Stimulated activated CD8-positive, alpha-beta memory T cell treated with anti-CD3 and anti-CD28 coated beads, Interleukin-15, amount 100 ng/mL, for 1 hour (primary cell): ENCODE measurements around the gene SEC22C.
A peak's percentile ranks its signal among the peaks of the same experiment; 100 is the strongest.
"Not testable (repeated sequence)": the region's sequence is repeated elsewhere in the genome, so short reads cannot be mapped to it uniquely, and the experiment has no call there.

Source experiments
- DNase-seq: peaks from one replicate; pipeline ENCODE4 v3.0.0-alpha.2; 2020; ENCODE audit warnings: low read depth

SEC22C gene, protein sequence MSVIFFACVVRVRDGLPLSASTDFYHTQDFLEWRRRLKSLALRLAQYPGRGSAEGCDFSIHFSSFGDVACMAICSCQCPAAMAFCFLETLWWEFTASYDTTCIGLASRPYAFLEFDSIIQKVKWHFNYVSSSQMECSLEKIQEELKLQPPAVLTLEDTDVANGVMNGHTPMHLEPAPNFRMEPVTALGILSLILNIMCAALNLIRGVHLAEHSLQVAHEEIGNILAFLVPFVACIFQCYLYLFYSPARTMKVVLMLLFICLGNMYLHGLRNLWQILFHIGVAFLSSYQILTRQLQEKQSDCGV

DNA sequence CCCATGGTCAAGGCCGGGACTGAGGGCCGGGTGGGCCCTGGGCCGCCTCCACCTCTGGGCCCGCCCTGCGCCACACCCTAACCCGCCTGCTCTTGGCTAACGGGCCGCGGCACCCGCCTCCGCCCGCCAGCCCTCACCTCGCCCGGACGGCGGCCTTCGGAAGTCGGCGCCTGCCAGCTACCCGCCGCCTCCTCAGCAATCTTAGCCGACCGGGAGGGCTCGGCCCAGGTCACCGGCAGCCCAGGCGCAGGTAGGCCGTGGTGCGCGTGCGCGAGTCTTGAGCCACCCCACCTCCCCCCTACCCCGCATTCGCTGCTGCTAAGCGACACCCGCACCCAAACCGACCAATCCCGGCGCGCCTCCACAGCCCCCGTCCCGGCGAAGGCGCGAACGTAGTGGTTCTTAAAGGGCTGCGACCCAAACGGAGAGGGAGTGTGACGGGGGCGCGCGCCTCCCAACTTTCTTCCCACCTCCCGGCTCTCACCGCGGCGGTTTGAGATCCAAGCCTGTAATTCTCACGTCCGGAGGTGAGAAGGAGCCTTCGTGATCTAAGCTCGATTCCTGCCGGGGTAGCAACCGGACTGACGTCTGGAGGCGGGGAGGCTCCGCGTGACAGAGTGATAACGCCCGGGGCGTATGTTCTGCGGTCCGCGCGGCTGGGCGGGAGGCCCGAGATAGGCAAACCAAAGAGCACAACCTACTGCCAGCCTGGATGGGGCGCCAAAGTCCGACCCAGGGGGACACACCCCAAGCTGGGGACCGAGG lies at the start of gene SEC22C:
Gene SEC22C (minus strand): TSS at position 259 of the 765 bp plus-strand sequence. CDS start 12,921 bp downstream, outside the sequence.
- peak; percentile 93 for DNase-seq

DNA sequence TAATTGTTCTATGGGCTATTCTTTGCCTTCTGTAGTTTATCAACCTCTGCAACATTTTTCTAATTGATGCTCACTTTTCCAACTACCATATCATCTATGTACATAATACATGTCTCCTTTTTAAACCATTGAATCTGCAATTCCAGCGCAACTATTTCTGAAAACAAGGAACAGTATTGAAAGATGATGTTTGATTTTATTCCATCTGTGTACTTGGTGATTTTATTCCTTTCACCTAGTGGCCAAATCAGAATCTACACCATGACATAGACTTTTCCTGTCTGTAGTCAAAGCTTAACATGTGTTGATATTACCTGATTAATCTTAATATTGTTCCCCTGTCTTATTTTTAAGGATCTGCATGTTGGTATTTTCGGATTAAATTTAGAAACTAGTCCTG lies 31.7 kb upstream of the SEC22C start:
- no peak for DNase-seq

DNA sequence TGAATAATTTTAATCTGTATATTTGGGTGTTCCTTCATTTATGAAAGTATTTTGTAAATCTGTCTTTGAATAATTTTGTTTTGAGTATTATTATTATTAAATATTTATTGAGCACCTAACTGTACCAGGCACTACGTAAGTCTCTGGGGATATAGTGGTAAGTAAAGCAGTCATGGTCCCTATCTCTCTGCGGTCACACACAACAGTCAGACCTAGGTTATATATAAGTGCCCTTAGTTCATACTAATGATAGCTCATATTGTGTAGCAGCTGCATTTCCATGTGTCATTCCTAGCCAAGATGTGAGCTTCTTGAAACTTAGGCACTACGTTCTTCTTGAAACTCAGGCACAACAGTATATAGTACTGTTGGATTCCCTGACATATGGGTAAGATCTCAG lies 31.2 kb upstream of the SEC22C start:
- DNase-seq: no peak

DNA sequence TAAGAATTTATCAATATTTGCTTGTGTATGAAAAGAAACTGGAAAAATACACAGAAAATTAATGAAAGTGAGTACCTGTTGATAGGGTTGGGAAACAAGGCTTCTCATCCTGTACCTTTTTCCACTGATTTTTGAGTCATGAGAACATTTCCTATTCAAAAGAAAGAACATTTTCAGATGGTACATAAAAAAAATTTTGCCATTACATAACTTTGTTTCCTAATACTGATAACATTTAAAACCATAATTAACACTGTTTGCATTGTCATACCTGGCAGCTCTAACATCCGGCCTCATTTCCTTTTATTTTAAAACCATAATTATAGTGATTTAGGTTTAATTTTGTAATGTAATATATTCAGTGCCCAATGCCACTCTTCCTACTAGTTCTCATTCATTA lies 30.4 kb upstream of the SEC22C start:
- DNase-seq: no peak

DNA sequence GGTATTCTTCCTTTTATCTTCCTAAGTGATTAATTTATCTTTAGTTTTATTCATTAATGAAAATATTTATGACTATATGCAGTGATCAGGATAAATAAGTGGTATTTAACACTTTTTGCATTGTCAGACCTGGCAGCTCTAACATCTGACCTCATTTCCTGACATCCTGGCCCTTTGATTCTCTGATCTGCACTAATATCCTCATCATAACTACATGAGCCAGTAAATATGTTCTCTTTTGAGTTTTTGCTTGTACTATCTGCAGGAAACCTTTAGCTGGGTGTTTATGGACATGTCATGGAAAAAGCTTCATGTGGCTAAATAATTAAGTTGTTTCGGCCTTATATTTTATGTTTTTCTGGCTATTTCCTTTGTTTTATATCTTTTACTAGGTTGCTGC lies 29.2 kb upstream of the SEC22C start:
- DNase-seq: no peak

DNA sequence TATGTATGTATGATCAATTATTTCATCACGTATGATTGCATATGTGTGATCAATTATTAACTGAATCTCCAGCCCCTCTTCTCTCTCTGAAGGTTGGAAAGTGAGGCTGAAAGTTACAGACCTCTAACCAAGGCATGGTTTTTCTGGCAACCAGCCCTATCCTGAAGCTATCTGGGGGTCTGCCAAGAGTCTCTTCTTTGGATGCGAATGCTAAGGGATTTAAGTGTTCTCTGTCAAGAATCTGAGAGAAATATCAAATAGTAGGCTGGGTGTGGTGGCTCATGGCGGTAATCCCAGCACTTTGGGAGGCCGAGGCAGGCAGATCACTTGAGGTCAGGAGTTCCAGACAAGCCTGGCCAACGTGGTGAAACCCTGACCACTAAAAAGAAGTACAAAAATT lies 26.8 kb upstream of the SEC22C start:
- DNase-seq: no peak

DNA sequence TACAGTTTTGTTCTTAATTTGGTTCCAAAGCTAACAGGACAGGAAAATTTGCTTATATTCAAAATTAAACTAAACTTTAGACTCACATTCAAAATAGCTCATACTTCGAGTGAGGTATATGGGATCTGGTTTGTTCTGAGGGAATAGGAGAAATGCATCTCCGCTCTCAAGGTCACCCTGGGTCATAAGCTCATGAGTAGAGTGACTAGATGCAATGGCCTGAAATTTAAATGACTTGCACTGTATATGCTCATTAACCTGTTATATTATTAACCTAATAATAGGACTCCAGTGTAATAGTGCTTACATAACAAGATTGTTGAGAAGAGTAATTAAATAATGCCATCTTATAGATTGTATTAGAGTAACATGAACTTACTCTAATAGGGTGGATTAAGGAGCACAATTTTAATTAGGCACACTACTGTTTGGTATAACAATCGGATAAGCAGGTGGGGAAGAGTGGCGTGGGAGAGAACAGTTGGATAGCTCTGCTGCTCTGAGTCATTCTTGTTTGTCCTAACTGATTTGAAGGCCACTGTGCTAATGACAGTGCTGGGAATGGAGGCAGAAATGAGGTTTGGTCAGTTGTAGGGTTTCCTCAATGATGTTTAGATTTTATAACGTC lies 23.9 kb upstream of the SEC22C start:
- DNase-seq: no peak

DNA sequence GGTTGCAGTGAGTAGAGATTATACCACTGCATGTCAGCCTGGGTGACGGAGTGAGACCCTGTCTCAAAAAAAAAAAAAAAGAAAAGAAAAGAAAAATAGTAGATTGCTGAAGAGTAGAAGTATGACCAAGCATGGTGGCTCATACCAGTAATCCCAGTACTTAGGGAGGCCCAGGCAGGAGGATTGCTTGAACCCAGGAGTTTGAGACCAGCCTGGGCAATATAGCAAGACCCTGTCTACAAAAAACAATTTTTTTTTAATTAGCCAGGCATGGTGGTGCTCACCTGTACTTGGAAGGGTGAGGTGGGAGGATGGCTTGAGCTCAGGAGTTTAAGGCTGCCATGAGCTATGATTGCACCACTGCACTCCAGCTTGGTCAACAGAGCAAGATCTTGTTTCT lies 21.2 kb upstream of the SEC22C start:
- no peak for DNase-seq

DNA sequence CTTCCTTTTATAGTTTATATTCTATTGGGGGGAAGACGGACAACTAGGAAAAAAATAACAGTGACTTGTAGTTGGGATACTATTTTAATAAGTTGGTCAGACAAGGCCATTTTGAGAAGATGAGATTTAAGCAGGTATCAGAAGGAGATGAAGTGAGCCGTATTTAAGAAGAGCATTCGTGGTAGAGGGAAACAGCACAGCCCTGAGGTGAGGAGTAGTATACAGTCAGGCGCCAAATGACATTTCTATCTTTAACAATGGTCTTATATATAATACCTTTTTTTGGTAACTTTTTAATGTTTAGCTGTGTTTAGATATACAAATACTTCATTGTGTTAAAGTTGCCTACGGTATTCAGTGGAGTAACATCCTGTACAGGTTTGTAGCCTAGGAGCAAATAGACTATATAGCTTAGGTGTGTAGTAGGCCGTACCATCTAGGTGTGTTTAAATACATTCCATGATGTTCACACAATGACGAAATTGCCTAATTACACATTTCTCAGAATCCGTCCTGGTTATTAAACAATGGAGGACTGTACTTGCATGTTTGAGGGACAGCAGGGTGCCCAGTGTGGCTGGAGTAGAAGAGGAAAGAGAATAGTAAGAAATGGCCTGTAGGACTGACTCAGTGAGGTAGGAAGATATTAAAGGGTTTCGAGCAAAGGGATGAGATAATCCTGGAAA lies 20.3 kb upstream of the SEC22C start:
- DNase-seq: no peak

DNA sequence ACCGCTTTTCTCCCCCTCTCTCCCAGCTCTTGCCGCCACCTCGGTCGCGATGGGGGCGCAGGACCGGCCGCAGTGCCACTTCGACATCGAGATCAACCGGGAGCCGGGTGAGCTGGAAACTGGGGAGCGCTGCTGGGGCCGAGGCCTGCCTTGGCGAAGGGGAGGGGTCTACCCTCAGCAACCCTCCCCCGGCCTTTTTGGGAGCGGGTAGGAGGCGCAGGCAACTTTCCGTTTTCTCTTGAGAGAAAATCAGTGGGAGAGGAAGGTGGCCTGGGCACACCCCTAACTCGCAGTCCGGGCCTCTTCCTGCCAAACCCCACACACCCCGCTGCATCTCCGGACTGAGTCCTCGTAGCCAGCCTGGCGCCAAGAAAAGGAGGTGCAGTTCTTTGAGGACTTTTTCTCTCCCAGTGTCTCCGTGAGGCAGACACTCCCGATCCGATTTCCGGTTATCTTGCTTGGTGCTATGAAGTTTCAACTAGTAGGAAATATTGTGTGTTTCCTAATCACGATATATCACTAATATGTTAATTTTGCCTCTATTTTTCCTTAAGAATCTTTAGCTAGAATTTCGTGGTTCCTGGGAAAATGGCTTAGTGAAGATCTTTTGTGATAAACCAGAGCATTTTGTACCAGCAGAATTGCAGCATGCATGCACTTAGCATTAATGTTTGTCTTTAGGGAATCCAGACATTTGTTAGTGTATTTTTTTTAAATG lies 19.4 kb upstream of the SEC22C start:
- DNase-seq: no peak

DNA sequence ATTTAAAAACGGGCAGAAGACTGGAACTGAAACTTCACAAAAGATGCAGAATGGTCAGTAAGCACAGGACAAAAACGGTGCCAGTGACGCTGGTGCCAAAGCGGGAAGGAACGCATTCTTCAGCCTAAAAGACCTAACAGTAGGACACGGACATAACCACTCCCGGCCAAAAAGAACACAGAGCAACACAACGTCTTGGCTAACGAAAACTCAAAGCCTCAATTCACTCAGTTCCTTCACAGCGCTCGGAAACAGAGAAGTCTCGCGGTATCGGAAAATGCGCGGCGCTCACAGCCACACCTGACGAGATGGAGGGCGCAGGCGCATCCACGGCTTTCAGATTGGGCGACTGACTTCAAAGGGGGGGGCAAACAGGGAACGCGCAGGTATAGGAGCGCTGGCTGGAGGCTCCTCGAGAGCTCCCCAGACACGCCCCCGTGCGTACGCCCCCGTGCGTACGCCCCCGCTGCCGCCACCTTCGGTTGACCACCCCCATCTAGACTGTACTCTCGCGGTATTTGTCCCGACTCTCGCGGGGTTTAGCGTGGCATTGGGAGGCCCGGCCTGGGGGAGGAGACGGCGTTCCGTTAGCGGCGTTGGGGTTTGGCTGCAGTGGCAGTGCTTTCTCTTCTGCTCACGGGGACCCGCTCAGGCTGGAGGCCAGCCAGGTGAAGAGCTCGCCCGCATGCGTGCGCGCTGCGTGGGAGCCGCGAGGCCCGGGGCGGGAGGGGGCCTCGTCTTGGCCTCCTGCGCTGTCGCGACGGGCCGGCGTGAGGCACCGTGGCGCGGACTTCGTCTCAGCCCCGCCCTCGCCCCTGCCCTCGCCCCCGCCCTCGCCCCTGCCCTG lies 18.6 kb upstream of the SEC22C start, which contains the start of gene NKTR:
Gene NKTR (plus strand): TSS at position 576 of the 847 bp plus-strand sequence. CDS start 321 bp downstream, outside the sequence.
- DNase-seq: peak; percentile 99

DNA sequence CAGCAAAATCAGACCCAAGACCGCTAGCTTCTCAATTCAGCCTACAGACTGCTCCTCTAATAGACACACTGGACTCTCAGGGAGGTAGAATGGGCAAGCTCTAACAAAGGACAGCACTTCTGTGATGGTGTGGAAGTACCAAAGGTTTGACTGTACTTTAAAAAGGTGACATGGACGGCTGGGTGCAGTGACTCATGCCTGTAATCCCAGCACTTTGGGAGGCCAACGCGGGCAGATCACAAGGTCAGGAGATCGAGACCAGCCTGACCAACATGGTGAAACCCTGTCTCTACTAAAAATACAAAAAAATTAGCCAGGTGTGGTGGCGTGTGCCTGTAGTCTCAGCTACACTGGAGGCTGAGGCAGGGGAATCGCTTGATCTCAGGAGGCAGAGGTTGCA lies 15.3 kb upstream of the SEC22C start:
- not testable (repeated sequence) for DNase-seq

DNA sequence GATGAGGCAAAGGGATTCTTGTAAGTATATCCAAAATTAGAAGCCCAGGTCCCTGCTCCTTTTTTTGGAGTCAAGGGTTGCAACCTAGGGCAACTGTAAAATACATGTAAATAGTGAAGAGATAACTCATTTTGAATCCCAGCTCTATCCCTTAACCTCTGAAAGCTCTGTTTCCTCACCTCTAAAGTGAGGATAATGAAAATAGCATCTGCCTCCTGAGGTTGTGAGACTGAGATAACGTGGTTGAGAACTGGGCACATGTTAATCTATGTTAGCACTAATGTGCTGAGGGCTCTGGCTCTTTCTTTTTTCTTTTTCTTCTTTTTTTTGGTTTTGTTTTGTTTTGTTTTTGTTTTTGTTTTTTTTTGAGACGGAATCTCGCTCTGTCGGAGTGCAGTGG lies 13.9 kb upstream of the SEC22C start:
- no peak for DNase-seq

DNA sequence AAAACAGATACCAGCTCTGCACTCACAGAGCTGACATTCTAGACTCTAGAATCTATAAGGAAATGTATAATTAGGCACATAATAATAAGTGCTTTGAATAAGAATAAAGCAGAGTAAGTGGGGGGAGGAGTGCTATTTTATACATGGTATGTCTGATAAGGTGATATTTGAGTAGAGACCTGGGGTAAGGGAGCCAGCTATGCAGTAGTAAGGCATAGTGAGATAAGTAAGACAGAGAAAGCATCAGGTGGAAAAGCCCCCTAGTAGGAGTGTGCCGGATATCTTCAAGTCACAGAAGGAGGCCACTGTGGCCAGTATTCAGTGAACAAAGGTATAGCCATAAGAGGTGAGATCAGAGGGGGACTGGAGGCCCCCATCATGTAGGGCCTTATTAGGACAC lies 11.9 kb upstream of the SEC22C start:
- DNase-seq: no peak

DNA sequence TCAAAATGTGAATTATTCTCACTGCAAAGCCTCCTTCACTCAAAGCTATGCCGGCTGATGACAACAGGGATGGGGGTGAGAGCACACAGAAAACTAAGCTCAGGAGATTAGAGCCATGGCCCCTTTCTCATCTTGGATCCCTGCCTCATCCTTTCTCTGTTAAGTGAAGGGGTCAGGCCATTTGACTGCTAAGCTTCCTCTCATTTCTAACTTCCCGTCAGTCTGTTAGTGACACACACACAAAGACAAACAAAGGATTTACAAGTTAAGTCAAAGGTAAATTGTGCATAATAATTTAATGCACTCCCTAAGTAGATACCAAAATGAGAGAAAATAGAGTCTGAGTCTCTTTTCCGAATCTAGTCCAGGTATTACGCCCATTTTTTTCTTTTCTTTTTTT lies 10.0 kb upstream of the SEC22C start:
- no peak for DNase-seq

DNA sequence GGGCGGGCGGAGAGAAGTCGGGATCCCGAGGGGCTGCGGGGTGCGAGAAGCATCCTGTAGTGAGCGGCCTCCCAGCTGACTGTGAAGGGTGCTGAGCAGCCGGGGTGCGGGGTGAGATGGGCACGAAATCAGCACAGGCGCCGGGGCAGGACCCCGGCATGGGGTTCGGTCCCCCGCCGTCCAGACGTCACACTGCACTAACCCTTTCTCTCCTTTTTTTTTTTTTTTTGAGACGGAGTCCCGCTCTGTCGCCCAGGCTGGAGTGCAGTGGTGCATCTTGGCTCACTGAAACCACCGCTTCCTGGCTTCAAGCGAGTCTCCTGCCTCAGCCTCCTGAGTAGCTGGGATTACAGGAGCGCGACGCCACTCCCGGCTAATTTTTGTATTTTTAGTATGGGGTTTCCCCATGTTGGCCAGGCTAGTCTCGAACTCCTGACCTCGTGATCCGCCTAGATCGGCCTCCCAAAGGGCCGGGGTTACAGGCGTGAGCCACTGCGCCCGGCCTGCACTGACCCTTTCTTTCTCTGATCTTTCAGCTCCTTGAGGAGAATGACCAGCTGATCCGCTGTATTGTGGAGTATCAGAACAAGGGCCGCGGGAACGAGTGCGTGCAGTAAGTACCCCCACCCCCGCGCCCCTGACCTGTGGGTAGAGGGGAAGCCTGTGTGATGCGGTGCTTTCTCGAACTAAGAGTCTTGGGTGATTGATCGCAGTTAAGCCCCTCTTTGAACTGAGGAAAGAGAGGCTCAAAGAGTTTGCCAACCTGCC lies 9.4 kb upstream of the SEC22C start:
- no peak for DNase-seq

DNA sequence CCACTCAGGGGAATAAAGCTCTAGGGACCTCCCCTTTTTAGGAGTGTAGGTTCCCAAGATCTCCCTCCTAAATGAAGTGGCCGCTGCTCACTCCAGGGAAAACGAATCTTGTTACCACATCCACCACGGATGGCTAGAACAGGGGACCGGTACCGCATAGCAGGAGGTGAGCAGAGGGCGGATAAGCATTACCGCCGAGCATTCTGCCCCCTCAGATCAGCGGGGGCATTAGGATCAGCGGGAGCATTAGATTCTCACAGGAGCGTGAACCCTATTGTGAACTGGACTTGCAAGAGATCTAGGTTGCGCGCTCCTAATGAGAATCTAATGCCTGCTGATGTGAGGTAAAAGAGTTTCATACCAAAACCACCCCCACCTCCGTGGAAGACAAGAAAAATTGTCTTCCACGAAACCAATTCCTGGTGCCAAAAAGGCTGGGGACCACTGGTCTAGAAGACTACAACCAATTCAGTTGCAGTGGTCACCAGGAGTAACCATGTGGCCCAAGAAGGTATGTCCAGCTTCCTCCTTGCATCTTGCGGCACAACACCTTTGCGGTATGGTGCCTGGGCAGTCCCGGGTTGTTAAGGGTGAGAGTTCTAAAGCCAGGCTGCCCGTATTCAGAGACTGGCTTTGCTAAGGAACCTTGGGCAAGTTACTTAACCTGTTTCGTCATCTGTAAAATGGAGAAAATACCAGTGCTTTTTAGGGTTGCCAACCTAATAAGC lies 7.8 kb upstream of the SEC22C start:
- no peak for DNase-seq

DNA sequence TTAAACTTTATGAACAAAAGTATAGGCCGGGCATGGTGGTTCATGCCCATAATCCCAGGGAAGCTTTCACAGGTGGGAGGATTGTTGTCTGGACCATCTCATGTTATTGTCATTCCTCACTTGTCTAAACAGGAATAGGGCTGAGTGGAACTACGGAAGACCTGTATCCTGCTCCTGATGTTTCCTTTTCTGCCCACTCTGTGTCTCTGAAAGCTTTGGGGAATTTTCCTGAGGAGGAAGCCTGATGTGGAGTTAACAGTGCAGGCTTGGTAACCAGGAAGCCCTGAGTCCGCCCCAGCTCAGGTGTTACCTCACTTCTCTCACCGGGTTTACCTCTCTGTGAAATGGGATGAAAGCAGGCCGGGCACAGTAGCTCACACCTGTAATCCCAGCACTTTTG lies 6.9 kb upstream of the SEC22C start:
- DNase-seq: no peak

DNA sequence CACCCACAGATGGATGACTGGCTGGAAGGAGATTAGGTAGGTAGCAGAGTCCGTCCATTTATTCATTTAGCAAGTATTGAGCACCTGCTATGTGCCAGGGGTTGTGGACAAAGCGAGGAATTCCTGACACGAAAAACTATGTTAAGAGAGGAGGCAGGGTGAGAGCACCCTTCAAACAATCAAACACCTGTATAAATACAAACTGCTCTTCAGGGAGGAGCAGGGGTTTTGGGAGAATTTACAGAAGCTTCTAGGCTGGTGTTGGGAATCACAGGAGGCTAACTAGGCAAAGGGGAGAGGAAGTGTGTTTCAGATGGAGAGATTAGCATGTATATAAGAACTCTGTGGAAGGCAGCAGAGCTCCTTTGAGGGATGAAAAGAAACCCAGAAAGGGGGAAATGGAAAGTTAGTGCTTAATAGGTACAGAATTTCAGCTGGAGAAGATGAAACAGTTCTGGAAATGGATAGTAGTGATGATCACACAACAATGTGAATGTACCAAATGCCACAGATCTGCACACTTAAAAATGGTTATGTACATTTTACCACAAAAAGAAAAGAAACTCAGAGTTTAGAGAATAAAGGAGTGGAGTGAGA lies 805 bp upstream of the SEC22C start:
- no peak for DNase-seq
